ENCODE results near the gene SH3PXD2B. TPM values are rescaled to one million over a fixed set of nuclear protein-coding genes. Genes with fewer than 3 reads are reported as not detected.

Gene SH3PXD2B
- total and polyA plus RNA-seq, 11 donors = 1.1 to 22.7 (median 6.9) TPM

GRCh38 chr5:172447646-172448365 is 6.5 kb downstream of the SH3PXD2B start:
- DNase-seq (no peak), ATAC-seq (no peak)
- Histone ChIP-seq H3K36me3 (no peaks in the 10 kb centered on the region), H3K4me1 (peaks cover 2 to 81% (median 55%) of the 10 kb centered on the region in 12 donors), H3K4me3 (no peak overlapping the region), H3K27me3 (no peaks in the 10 kb centered on the region), H3K27ac (no peak overlapping the region), H3K9me3 (no peaks in the 10 kb centered on the region)
- no peak for TF ChIP-seq POLR2A (IDR thresholded peaks at IDR 0.05)
- TF ChIP-seq CTCF (IDR thresholded peaks at IDR 0.05) = no peak
- intact Hi-C loops (cut with DNase I) = loop anchor here in 1 of 10 donors (10.0 kb wide), 1 partner anchor 343 kb away; no protein-coding TSS in a partner anchor
- WGBS, 4 donors = 91 to 95% (median 94%) methylated on average over 8 of the region's 8 CpGs

- Histone ChIP-seq H3K27me3 (no peaks in the 10 kb centered on the region), H3K4me3 (peak overlapping the region in 1 of 12 donors; percentile 12), H3K36me3 (no peaks in the 10 kb centered on the region), H3K27ac (peak overlapping the region in 7 of 12 donors; percentile 14 to 75 (median 42)), H3K4me1 (peaks cover 2 to 75% (median 44%) of the 10 kb centered on the region in 12 donors), H3K9me3 (no peaks in the 10 kb centered on the region)
- 41 to 58% (median 45%) methylated on average over 16 of the region's 16 CpGs for WGBS, 4 donors
- DNase-seq (peak in 2 of 5 donors; percentile 57 to 59), ATAC-seq (peak in 2 of 4 donors; percentile 9 to 52)
- intact Hi-C loops (cut with DNase I) = loop anchor here in 1 of 10 donors (10.0 kb wide), 1 partner anchor 342 kb away; no protein-coding TSS in a partner anchor
- no peak for TF ChIP-seq POLR2A (IDR thresholded peaks at IDR 0.05)
- TF ChIP-seq CTCF (IDR thresholded peaks at IDR 0.05) = no peak
These were observed 7.8 kb downstream of the SH3PXD2B start for GRCh38 chr5:172446336-172447051.

- Histone ChIP-seq H3K27me3 (no peaks in the 10 kb centered on the region), H3K27ac (peak overlapping the region in 5 of 12 donors; percentile 14 to 75 (median 55)), H3K4me3 (no peak overlapping the region), H3K4me1 (peaks cover 2 to 70% (median 41%) of the 10 kb centered on the region in 12 donors), H3K9me3 (no peaks in the 10 kb centered on the region), H3K36me3 (no peaks in the 10 kb centered on the region)
- ATAC-seq (no peak), DNase-seq (no peak)
- intact Hi-C loops (cut with DNase I) = loop anchor here in 1 of 10 donors (10.0 kb wide), 1 partner anchor 341 kb away; no protein-coding TSS in a partner anchor
- WGBS, 4 donors = 83 to 94% (median 86%) methylated on average over 9 to 10 of the region's 10 CpGs
- no peak for TF ChIP-seq CTCF (IDR thresholded peaks at IDR 0.05)
- TF ChIP-seq POLR2A (IDR thresholded peaks at IDR 0.05) = no peak
These were observed 8.5 kb downstream of the SH3PXD2B start for GRCh38 chr5:172445866-172446265.
